ENCODE data around the gene PRR19. TPM values are rescaled to one million over a fixed set of nuclear protein-coding genes. Genes with fewer than 3 reads are reported as not detected.

PRR19 gene
- total RNA-seq, 1 experiment from 2014 or later = 3.2 TPM

DNA sequence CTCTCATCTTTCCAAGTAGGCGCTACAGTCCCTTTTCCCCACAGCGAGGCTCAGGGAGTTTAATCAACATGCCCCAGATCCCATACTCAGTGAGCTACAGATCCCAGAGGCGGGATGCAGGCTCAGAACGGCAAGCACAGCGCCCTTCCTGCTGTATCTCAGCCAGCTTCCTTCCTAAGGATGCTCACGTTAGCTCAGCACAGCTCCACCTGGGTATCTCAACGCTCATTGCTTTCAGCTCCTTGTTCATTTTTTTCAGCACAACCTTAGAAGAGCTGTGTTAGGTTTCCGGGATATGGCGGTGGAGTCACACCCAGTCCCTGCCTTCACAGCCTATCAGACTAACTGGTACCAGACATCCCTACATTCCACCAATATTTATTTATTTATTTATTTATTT lies 20.4 kb downstream of the PRR19 start:
- no peaks in the 10 kb centered on the region for H3K9me3 ChIP-seq (ENCODE audit: control insufficient read depth, low read depth, low read length)
- peaks cover 19% of the 10 kb centered on the region for H3K23me2 ChIP-seq (ENCODE audit: insufficient read length, low read depth, low read length, poor library complexity, severe bottlenecking)
- H4K20me1 ChIP-seq (ENCODE audit: control insufficient read depth, insufficient read depth, insufficient read length) = no peaks in the 10 kb centered on the region
- no peak overlapping the region for H3T11ph ChIP-seq (ENCODE audit: low read length)
- DNase-seq = no peak
- no peak overlapping the region for H2BK20ac ChIP-seq (ENCODE audit: low read depth, low read length, poor library complexity, severe bottlenecking)
- H3K79me2 ChIP-seq (ENCODE audit: insufficient read depth, low read length) = no peaks in the 10 kb centered on the region; the same call in 1 of the 2 replicates
- H3K18ac ChIP-seq (ENCODE audit: insufficient read length, low read depth, low read length) = no peak overlapping the region
- H2BK12ac ChIP-seq (ENCODE audit: insufficient read length, low read depth, low read length) = no peak overlapping the region
- no CpG with 5 or more reads among the region's 9 CpGs for WGBS (ENCODE audit: extremely low coverage, insufficient read length, low lambda C conversion rate)
- H3K9ac ChIP-seq (ENCODE audit: extremely low read depth, insufficient read length, low read length) = no peak overlapping the region
- H3K36me3 Mint-ChIP-seq (ENCODE audit: insufficient read depth in 1 of 3, low read depth in 3 of 3) = peaks cover 0 to 3% (median 0%) of the 10 kb centered on the region in 3 experiments; a peak in 2 of 7 replicates
- no peak overlapping the region for H3K27ac Mint-ChIP-seq
- H3K4me2 ChIP-seq (ENCODE audit: insufficient read depth, insufficient read length, low read length) = no peak overlapping the region
- no peaks in the 10 kb centered on the region; the same call in 1 of the 2 replicates for H3K4me1 ChIP-seq (ENCODE audit: insufficient read depth, low read length)
- H3K9me3 Mint-ChIP-seq = no peaks in the 10 kb centered on the region
- H2AFZ ChIP-seq (ENCODE audit: low read length) = no peak overlapping the region
- H3K79me1 ChIP-seq (ENCODE audit: insufficient read depth, low read depth, low read length, poor library complexity, severe bottlenecking) = peaks cover 7% of the 10 kb centered on the region
- H3K56ac ChIP-seq (ENCODE audit: insufficient read length, low read depth, low read length) = no peak overlapping the region
- no peak overlapping the region for H4K91ac ChIP-seq (ENCODE audit: insufficient read length, low read depth, low read length)
- H3K4me3 Mint-ChIP-seq = no peak overlapping the region
- H3K27me3 ChIP-seq (ENCODE audit: insufficient read depth, low read length) = no peaks in the 10 kb centered on the region
- H2BK120ac ChIP-seq (ENCODE audit: low read depth, low read length, poor library complexity, severe bottlenecking) = no peak overlapping the region
- H3K27me3 Mint-ChIP-seq (ENCODE audit: low read depth) = peaks cover 49% of the 10 kb centered on the region
- H3K4ac ChIP-seq (ENCODE audit: low read depth, low read length) = no peak overlapping the region
- no peak overlapping the region for H3K27ac ChIP-seq (ENCODE audit: insufficient read length, low read depth, low read length)
- H2AK5ac ChIP-seq (ENCODE audit: insufficient read length, low read length) = no peak overlapping the region
- TF ChIP-seq, protein P1, sequence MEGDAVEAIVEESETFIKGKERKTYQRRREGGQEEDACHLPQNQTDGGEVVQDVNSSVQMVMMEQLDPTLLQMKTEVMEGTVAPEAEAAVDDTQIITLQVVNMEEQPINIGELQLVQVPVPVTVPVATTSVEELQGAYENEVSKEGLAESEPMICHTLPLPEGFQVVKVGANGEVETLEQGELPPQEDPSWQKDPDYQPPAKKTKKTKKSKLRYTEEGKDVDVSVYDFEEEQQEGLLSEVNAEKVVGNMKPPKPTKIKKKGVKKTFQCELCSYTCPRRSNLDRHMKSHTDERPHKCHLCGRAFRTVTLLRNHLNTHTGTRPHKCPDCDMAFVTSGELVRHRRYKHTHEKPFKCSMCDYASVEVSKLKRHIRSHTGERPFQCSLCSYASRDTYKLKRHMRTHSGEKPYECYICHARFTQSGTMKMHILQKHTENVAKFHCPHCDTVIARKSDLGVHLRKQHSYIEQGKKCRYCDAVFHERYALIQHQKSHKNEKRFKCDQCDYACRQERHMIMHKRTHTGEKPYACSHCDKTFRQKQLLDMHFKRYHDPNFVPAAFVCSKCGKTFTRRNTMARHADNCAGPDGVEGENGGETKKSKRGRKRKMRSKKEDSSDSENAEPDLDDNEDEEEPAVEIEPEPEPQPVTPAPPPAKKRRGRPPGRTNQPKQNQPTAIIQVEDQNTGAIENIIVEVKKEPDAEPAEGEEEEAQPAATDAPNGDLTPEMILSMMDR (conservative IDR thresholded peaks at IDR 0.05) = no peak
- no peak overlapping the region for H3K23ac ChIP-seq (ENCODE audit: insufficient read length, low read depth, low read length)
- H2BK5ac ChIP-seq (ENCODE audit: insufficient read length, low read length) = no peak overlapping the region
- H3K4me1 Mint-ChIP-seq = peaks cover 10 to 14% of the 10 kb centered on the region in 2 experiments
- no peak overlapping the region for H4K5ac ChIP-seq (ENCODE audit: insufficient read length, low read depth, low read length)
- no peak overlapping the region for H2BK15ac ChIP-seq (ENCODE audit: low read depth, low read length)
- no peak overlapping the region for H4K8ac ChIP-seq (replicated peaks; ENCODE audit: insufficient read length, low read depth, low read length)
- H3K14ac ChIP-seq (ENCODE audit: insufficient read depth, low read length) = no peak overlapping the region; the same call in 1 of the 2 replicates
